Lower leg skin (tissue), 3 donors: ENCODE results near the gene NACC1.

Source experiments
- POLR2A ChIP-seq, 2 donors: fragments of 450-650 bp; IDR thresholded peaks; one replicate each; pipeline ENCODE4 v1.6.1; 2016 to 2017; ENCODE audit warnings: antibody characterized with exemption in 2 of 2, mild to moderate bottlenecking in 1 of 2, moderate library complexity in 1 of 2
- TF ChIP-seq, protein P1 (sequence below), 3 donors: fragments of 450-650 bp; IDR thresholded peaks; one replicate each; pipeline ENCODE4 v1.5.1; 2016; ENCODE audit warnings: antibody characterized with exemption in 3 of 3, mild to moderate bottlenecking in 3 of 3, moderate library complexity in 2 of 3

DNA sequence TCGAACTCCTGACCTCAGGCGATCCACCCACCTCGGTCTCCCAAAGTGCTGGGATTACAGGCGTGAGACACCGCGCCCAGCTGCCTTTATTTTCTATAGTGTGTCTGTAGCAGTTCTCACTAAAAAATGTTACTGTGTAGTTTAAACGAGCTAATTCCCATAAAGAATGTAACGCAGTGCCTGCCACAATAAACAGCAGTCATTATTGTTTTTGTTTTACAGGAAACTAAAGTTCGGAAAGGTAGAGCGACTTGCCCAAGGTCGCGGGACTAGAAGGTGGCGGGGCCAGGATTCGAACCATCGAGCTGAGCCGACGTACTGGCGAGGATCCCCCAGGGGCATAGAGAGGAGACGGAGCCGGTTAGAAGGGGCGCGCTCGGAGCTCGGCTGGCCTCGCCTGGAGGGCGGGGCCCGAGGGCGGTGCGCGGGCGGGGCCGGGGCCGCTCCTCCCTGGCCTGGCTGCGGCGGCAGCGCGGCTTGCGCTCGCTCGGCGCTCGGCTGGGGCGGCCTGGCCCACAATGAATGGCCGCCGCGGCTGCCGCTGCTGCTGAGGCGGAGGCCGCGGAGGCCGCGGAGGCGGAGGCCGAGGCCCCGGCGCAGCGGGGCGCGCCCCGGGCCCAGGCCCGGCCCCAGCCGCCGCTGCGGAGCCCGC, at the start of gene NACC1:
- no peak for TF ChIP-seq POLR2A (IDR thresholded peaks at IDR 0.05)
- TF ChIP-seq, protein P1, sequence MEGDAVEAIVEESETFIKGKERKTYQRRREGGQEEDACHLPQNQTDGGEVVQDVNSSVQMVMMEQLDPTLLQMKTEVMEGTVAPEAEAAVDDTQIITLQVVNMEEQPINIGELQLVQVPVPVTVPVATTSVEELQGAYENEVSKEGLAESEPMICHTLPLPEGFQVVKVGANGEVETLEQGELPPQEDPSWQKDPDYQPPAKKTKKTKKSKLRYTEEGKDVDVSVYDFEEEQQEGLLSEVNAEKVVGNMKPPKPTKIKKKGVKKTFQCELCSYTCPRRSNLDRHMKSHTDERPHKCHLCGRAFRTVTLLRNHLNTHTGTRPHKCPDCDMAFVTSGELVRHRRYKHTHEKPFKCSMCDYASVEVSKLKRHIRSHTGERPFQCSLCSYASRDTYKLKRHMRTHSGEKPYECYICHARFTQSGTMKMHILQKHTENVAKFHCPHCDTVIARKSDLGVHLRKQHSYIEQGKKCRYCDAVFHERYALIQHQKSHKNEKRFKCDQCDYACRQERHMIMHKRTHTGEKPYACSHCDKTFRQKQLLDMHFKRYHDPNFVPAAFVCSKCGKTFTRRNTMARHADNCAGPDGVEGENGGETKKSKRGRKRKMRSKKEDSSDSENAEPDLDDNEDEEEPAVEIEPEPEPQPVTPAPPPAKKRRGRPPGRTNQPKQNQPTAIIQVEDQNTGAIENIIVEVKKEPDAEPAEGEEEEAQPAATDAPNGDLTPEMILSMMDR (IDR thresholded peaks at IDR 0.05): no peak
